Measurements from ENCODE around the gene TMEM252.
A peak's percentile ranks its signal among the peaks of the same experiment; 100 is the strongest.

TMEM252 gene

GRCh38 chr9:68540712-68541535 is at the start of gene TMEM252:
TMEM252 (minus strand) TSS chr9:68540883; CDS start chr9:68540814, 69 bp downstream.
- TF ChIP-seq CSRNP3 (CRISPR knock-in tag; IDR thresholded peaks at IDR 0.05) = no peak
- no peak for TF ChIP-seq ZC3H10 (CRISPR knock-in tag; IDR thresholded peaks at IDR 0.05)
- TF ChIP-seq ZNF8 (CRISPR knock-in tag; IDR thresholded peaks at IDR 0.05) = no peak
- TF ChIP-seq SNAI2 (CRISPR knock-in tag; IDR thresholded peaks at IDR 0.05) = no peak
- no peak for TF ChIP-seq CREB5 (CRISPR knock-in tag; IDR thresholded peaks at IDR 0.05; ENCODE audit: low read depth)
- TF ChIP-seq TCF4 (CRISPR knock-in tag; IDR thresholded peaks at IDR 0.05; ENCODE audit: borderline replicate concordance) = no peak
- no peak for TF ChIP-seq ZNF70 (CRISPR knock-in tag; IDR thresholded peaks at IDR 0.05)
- TF ChIP-seq RARB (CRISPR knock-in tag; IDR thresholded peaks at IDR 0.05) = no peak
- TF ChIP-seq CSDC2 (CRISPR knock-in tag; IDR thresholded peaks at IDR 0.05) = no peak
- no peak for TF ChIP-seq PATZ1 (CRISPR knock-in tag; IDR thresholded peaks at IDR 0.05; ENCODE audit: borderline replicate concordance)
- no peak for TF ChIP-seq BACH2 (CRISPR knock-in tag; IDR thresholded peaks at IDR 0.05; ENCODE audit: borderline replicate concordance)
- TF ChIP-seq TOX (CRISPR knock-in tag; IDR thresholded peaks at IDR 0.05; ENCODE audit: borderline replicate concordance) = no peak
- TF ChIP-seq ZNF565 (CRISPR knock-in tag; conservative IDR thresholded peaks at IDR 0.05; ENCODE audit: low read depth) = no peak
- TF ChIP-seq TSHZ2 (CRISPR knock-in tag; IDR thresholded peaks at IDR 0.05) = no peak
- no peak for TF ChIP-seq PPARA (CRISPR knock-in tag; IDR thresholded peaks at IDR 0.05; ENCODE audit: borderline replicate concordance)
- no peak for TF ChIP-seq GLIS3 (CRISPR knock-in tag; IDR thresholded peaks at IDR 0.05)
- no peak for TF ChIP-seq POU6F1 (CRISPR knock-in tag; IDR thresholded peaks at IDR 0.05; ENCODE audit: borderline replicate concordance, low read depth)
- TF ChIP-seq OSR1 (CRISPR knock-in tag; IDR thresholded peaks at IDR 0.05) = no peak
- no peak for ATAC-seq

- peak; percentile 40; the same call in 1 of the 3 replicates for ATAC-seq
- TF ChIP-seq CREB5 (CRISPR knock-in tag; IDR thresholded peaks at IDR 0.05; ENCODE audit: low read depth) (no peak), TSHZ2 (CRISPR knock-in tag; IDR thresholded peaks at IDR 0.05) (no peak), POU6F1 (CRISPR knock-in tag; IDR thresholded peaks at IDR 0.05; ENCODE audit: borderline replicate concordance, low read depth) (no peak), PPARA (CRISPR knock-in tag; IDR thresholded peaks at IDR 0.05; ENCODE audit: borderline replicate concordance) (no peak), ZNF565 (CRISPR knock-in tag; conservative IDR thresholded peaks at IDR 0.05; ENCODE audit: low read depth) (no peak), ISL1 (CRISPR knock-in tag; IDR thresholded peaks at IDR 0.05) (no peak), CSRNP3 (CRISPR knock-in tag; IDR thresholded peaks at IDR 0.05) (no peak), RARB (CRISPR knock-in tag; IDR thresholded peaks at IDR 0.05) (no peak), OSR1 (CRISPR knock-in tag; IDR thresholded peaks at IDR 0.05) (no peak)
Measured at GRCh38 chr9:68585034-68585761, 44.5 kb upstream of the TMEM252 start.
